Stimulated activated CD8-positive, alpha-beta memory T cell treated with anti-CD3 and anti-CD28 coated beads, Interleukin-4, amount 100 ng/mL, for 1 hour (primary cell): ENCODE results near the gene SSTR3.

Experiments
- DNase-seq, 2 donors: peaks; one replicate each; pipeline ENCODE4 v3.0.0-alpha.2; 2020; ENCODE audit warnings: low read depth in 2 of 2, low spot score in 1 of 2

Gene SSTR3

DNA sequence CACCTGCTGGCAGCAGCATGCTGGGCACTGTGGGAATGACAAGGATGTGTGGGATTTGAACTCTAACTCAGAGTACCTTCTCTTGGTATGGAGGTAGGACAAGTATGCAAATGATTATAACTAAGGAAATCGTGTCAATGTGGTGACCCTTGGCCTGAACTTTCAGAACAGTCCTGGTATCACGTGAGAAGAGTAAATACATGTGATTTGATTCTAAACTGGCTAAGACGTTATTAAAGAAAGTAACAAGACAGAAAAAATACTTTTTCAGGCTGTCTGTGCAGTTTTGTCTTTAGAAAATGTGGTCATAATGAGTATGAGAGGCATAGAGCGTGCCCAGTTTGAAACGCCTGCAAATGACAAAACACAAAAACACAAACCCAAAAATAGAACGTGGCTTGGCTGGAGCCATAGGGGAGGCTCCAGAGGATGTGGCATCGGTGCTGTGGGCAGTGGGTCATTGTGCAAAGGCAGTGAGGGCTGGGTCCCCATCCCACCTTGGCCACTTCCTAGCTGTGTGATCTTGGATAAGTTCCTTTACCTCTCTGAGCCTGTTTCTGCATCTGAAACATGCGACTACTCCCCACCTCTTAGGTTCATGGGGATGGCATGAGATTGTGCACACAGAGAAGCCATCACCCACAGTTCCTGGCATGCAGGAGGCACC is 44.2 kb downstream of the SSTR3 start:
- no peak for DNase-seq

DNA sequence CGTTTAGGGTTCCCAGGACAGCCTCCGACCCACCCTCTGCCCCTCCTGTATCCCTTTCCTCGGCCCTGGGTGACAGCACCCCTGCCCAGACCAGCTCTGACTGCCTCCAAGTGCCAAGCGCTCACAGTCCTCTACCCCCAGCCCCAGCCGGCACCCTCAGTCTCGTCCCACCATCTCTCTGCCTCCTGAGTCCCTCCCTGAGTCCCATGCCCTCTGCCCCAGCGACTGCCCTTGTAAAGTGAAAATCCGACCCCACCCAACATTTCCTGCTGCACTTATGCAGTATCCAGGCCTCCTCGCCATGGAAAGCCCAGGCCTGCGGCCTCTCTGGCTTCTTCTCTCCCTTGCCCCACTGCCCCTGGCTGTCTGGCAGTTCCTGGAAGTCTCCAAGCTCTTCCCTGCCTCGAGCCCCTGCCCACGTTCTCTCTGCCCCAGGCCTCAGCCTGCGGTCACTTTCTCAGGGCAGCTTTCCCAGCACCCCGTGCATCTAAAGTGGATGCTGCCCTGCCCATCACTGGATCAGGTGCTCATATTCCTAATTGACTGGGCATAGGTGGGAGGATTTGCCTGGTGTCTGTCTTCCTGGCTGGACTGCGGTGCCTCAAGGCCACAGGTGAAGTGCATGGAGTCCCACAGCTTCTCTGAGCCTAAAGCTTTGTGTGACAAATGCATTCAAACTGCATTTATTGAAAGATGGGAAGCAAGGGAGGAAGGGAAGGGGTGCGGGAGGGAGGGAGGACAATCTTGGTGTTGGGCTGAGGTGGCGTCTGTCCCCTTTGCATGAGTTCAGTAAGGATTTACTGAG is 44.9 kb downstream of the SSTR3 start:
- no peak for DNase-seq

DNA sequence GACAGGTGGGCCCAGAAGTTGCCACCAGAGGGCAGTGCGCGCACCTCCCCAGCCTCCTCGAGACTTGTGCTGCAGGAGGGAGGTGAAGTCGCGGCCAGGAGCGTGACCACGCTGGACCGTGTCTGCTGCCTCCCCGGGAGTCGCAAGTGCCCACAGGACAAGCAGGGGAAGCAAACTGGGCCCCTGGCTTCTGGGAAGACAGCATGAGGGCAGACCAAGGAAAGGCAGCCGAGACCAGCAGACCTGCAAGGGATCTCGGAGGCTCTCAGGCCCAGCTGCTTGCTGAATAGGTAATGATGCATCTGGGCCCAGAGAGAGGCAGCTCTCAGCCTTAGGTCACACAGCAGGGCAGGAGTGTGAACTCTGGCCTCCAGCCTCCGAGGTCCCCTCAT is 45.6 kb downstream of the SSTR3 start:
- peak; percentile 73 for DNase-seq

DNA sequence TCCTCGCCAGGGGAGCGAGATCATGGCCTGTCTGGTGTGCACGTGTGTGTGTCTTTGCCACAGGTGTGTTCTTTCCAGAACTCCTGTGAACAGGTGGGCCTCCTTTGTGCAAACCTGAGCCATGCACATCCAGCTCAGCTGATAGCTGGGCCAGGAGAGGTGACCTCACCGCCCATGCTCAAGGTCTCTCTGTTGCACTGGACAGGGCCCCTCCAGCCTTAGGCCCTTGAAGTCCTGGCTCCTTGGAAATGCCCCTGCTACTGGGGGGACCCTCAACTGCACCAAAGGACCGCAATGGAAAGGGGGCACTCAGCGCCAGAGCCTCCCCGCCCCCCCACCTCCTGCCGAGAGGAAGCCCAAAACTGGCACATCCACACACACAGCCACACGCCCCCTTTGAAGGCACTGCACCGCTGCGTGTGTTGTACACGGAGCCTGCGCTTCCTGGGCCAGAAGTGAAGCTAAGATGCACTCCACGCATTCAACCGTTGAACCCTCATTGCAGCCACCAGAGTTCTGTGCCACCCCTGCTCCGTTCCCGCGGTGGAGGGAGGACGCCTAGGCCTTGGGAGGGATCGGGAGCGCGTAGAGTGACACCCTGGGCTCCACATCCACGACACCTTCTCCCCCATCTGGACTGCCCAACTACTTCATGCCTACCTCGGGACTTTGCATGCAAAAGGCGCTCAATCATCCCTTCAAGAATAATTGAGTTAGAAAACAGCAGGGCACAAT is 46.2 kb downstream of the SSTR3 start:
- DNase-seq, result no peak

DNA sequence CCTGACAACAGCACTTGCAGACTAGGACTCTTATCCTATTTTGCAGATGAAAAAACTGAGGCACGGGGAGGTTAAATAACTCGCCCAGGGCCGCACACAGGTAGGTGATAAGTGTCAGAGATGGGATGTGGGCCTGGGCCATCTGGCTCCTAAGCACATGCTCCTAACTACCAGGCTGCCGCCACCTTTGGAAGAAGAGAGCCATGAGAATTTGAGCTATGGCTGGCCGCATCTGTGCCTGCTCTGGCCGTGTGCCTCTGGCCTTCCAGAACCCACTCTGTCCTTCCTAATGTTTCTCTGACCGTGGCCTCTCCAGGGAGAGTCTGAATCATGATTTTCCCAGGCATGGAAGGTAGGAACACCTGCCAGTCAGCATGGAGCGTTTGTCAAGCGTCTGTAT is 47.2 kb downstream of the SSTR3 start:
- DNase-seq, result no peak

DNA sequence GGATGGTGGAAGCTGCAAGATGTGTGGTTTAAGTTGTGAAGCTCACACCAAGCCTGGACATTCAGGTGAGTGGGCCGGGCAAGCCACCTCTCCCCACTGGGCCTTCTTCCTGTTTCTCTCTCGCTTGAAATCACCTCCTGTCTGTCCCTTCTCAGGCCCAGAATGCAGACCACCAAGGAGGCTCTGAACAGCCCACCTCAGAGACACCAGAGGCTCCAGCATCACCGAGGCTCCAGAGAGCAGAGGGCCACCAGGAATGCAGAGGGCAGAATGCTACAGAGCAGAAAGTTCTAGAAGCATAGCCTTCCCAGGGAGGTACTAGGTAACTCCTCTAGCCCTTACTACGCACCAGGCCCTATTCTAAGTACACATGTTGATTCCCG is 47.8 kb downstream of the SSTR3 start:
- DNase-seq, result no peak

DNA sequence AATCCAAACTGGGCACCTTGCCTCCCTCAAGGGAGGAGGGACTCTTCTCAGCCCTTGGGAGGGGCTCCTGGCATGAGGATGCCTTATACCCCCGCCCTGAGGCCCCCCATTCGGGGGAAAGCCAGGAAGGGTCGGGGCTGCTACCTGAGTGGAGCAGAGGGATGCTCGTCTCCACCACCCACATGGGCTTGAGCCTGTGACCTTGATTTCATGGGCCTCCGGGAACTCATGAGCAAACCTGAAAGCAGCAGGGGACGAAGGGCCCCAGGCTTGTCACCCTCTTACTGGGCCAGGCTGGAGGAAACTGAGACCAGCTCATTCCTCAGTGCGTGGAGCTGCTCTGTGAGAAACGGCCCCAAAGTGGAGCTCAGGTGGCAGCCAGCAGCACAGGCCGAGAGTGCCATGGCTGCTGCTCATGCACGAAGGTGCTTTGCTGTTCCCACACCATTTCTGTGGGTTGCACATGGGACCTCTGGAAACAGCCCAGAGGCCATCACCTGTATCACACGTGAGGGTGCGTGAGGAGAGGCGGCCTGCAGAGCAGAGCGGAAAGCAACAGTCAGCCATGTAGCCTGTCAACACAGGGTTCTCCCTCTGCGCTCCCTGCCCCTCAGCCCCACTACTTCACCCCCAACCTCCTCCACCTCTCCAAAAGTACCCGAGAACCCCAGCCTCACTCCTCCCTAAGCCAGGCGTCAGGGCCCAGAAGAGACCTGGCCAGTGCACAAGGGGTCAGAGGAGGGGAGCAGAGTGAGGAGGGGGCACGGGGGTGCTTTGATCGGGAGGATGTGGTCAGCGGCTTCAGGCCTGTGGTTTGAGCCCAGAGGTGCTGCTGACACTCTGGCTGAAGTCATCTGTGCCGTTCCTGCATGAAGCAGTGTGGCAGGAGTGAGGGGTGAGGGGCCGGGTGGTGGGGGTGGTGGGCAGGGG is 48.4 kb downstream of the SSTR3 start:
- DNase-seq, result no peak

DNA sequence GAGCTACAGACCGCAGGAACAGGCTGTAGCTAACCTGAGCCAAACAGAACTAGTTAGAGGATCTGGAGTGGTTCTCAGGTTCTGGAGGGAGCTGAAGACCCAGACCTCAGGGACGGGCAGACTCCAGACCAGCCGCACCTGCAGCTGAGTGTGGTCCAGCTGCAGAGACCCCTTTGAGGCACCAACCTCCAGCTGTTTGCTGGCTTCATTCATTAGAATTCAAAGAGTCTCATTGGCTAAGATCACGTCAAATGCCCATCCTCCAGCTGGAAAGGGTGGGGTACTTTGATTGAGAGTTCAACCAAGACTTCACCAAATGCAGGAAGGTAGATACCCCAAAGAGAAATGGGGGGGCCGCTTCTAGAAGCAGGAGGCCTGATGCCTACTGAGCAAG is 49.2 kb downstream of the SSTR3 start:
- DNase-seq, result no peak

DNA sequence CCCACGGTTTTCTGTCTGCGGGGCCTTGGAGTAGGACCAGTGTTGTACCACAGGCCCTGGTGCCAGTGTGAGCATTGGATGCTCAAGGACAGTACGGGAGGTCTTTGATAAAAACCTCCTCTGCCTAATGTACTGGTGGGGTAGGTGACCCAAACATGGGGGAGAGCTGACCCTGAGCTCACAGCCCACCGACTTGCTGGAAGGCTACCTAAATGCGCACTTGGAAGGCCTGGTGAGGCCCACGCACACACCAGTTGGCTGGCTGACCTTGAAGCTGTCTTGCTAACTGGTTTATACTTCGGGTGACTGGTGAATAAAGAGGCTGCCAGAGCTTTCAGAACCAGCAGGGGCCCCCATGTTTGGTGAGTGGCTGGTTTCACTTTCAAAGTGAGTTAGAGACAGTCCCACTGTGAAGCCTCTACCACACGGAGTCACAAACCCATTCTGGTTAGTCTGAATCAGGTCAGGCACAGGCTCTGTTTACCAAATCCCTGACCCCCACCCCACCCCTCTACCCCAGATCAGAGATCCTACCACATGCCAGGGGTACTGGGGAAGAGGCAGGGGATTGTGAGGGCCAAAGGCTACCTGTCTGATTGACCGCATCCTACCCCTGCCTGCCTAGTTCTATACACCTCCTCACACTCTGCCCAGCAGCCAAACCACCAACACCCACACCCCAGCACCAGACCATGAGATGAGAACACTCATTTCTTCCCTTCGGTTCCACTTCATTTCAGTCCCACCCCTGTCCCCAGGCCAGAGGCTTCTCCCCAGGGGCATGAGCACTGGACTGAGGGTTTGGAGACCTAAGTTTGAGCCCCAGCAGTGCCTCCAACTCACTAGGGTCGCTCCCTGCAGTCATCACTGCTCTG is 49.8 kb downstream of the SSTR3 start:
- DNase-seq, result peak in 1 of 2 donors; percentile 47

DNA sequence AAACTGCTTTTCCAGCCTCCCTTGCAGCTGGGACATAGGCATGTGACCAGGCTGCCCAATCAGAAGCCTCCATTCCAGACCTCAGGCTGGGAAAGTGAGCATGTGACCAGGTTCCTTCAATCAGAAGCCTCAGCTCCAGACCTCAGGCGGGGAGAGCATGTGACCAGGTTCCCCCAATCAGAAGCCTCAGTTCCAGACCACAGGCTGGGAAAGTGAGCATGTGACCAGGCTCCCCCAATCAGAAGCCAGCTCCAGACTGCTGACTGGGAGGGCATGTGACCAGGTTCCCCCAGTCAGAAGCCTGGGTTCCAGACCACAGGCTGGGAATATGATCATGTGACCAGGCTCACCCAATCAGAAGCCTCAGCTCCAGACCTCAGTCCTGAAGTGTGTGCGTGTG is 50.8 kb downstream of the SSTR3 start:
- no peak for DNase-seq

DNA sequence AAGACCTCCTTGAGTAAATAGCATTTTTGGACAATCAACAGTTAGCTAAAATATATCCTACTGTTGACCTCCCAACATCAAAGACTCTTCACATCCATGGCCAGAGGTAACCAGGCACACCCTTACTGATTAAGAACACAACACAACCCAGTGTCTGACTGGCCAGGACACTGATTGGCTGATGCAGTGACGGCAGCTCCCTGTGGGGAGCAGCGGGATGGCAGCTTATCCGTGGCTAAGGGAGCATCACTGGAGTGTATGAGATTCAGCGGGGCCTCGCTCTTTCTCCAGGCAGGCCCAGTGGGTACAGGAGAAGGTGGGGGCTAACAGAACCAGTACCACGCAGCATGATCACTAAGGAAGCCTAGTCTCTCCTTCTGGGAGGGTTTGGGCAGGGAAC is 52.2 kb downstream of the SSTR3 start:
- DNase-seq, result no peak

DNA sequence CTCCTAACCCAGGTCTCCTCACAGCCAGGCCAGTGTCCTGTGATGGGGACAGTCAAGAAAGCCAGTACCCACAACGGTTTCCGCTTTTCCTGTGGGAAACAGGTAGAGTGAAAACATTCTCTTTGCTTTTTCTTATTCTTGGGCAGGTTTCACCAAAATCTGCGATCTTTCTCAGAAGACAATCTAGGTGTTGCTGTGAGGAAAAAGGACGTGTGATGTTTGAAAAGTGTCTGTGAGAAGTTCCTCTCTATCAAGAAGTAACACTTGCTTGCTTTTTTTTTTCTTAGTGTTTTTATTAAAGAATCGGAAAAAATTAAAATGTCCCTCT is 53.4 kb downstream of the SSTR3 start:
- DNase-seq, result no peak

DNA sequence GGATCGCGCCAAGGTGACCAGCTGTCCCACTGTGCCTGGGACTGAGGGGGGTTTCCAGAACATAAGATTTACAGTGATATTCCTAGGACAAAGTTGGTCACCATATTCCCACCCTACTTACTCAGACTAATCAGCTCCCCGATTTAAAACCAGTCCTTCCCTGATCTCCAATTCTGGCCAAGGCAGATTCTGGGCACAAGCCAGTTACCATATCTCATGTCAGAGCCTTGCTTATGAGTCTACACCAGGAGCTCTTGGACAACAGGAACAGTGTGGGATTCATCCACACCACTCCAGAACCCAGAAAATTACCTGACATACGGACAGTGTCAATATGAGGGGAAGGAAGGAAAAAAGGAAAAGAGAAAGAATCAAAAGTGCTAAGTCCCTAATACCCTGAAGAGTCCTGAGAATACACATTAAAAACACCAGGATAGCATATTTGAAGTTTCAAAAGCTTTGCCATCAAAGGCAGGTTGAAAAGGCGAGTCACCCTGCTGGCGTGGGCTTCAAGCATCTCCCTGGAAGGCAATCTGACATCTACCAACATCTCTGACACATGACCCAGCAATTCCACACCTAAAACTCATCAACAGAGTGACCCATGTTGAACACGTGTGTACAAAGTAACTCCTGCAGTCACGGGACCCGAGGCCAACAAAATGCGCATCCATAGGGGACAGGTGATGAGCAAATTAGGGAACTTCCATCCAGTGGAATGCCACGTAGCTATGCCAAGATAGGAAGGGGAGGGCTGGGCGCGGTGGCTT is 54.6 kb downstream of the SSTR3 start:
- DNase-seq, result no peak

DNA sequence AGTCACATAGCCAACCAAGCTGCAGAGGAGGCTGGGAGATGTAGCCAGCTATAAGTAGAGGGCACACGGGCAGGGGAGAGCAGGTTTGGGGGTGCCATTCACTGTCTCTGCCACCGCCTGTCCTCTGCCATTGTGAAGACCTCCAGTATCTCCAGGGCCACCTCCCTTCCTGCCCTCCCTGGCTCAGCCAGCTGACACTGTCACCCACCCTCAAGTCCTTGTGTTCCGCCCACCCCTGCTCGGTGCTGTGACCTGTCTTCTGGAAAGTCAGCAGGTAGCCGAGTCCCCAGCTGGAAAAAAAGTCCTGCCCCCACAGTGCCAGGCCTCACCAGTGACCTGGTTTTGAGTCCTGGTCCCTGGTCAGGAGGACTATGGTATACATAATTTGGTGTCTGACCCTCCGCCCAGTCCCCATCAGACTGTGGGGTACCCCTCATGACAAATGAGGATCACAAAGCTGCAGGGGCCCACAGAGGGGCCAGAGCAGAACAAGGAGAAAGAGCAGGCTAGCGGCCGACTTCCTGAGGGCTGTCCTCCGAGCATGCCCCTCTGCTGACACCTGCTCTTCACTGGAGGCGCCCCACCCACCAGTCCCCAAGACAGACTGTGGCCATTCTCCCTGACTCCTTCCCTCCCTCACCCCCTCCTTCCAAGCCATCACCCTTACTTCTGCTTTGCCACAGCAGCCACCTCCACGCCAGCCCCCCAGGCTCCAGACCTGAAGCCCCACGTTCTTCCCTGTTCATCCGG is 55.4 kb downstream of the SSTR3 start:
- no peak for DNase-seq

DNA sequence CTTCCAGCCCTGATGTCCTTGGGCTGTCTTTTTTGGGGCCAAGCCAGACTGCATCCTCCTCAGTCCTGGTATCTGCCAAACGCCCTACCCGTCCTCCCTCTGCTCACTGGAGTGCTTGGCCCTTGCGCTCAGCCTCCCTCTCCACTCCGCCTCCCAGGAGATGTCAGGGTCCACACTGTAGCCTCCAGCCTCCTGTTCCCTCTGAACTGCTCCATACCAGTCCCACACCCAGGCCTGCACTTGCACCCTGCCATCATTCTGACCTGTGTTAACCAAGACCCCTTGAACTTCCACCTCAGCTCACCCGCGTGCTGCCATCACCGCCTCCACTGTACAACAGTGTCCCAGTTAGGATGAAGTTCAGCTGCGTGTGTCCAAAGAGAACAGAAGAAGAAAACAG is 56.3 kb downstream of the SSTR3 start:
- DNase-seq, result no peak

DNA sequence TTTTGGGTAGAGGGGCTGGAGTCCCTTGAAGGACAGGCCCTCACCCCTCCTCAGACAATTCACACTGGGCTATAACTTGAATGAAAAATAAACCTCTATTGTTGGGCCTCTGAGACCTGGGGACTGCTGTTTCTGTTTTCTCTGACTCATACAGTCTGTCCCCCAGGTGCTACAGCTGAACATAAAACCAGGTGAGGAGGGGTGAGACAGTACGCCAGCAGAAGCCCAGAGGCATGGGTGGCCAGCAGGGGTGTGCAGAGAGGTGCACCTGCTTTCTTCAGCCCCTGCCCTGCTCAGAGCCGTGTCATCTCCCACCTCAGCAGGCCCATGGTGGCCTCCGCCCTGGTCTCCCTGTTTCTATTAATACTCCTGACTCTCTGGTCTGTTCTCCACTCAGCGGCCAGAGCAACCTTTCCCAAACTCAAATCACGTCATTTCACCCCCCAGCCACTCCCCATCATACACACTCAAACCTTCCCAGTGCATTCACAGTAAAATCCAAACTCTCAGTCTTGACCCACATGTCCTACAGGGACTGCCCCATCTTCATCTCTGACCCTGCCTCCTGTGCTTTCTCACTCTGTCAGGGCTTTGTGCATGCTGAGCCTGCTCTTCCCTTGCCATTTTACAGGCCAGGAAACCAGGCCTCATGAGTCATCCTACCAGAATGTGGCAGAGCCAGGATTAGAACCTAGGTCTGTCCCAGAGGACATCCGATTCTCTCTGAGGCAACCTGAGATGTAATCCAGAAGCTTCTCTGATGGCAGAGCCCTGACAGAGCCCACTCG is 57.2 kb downstream of the SSTR3 start:
- no peak for DNase-seq
